H1 (cell line): ENCODE measurements around the gene ALPG. TPM values are rescaled to one million over a fixed set of nuclear protein-coding genes. Genes with fewer than 3 reads are reported as not detected.
"Not testable (repeated sequence)": the region's sequence is repeated elsewhere in the genome, so short reads cannot be mapped to it uniquely, and the experiment has no call there.

Experiments used
- CTCF ChIA-PET: fragments of 300-600 bp; sonication (Branson Sonifier 250); formaldehyde crosslinking; loops from one replicate; lab custom pipeline; 2021; ENCODE audit not compliant: partially characterized antibody; lab: Charles Lee
- POLR2A ChIA-PET: fragments of 300-600 bp; sonication (Branson Sonifier 250); formaldehyde crosslinking; loops from one replicate; lab custom pipeline; 2021; ENCODE audit warnings: inconsistent platforms; ENCODE audit not compliant: partially characterized antibody; lab: Charles Lee
- DNase-seq, 2 experiments: peaks; one replicate each; pipeline versions ENCODE4 v3.0.0 to v3.0.0-alpha.2; 2010 to 2022; ENCODE audit warnings: low spot score in 2 of 2, low read depth in 1 of 2, mixed read lengths in 1 of 2
- FAIRE-seq: peaks from 2 replicates; lab custom pipeline; 2011; peaks lifted over from hg19 to GRCh38; lab: Jason Lieb, UNC
- H2AFZ ChIP-seq: 2 replicates; pipeline ENCODE4 v1.8.1; 2012; ENCODE audit warnings: low read length, inconsistent platforms
- H2AK5ac ChIP-seq: 2 replicates; pipeline ENCODE4 v1.6.1; 2013; ENCODE audit warnings: low read depth, low read length
- H2BK120ac ChIP-seq: replicated peaks from 2 replicates; pipeline ENCODE3; 2013; ENCODE audit warnings: low read depth, low read length, inconsistent platforms
- H2BK12ac ChIP-seq: 2 replicates; pipeline ENCODE4 v1.6.1; 2013; ENCODE audit warnings: low read depth, low read length
- H2BK15ac ChIP-seq: 2 replicates; pipeline ENCODE4 v1.6.1; 2013; ENCODE audit warnings: low read length
- H2BK20ac ChIP-seq: 2 replicates; pipeline ENCODE4 v1.6.1; 2013; ENCODE audit warnings: low read length
- H2BK5ac ChIP-seq: 2 replicates; pipeline ENCODE4 v1.6.1; 2013; ENCODE audit warnings: low read depth, low read length
- H3K14ac ChIP-seq: 2 replicates; pipeline ENCODE4 v1.6.1; 2013; ENCODE audit warnings: inconsistent platforms; ENCODE audit not compliant: insufficient read length
- H3K18ac ChIP-seq: 2 replicates; pipeline ENCODE4 v1.6.1; 2013; ENCODE audit warnings: low read length; ENCODE audit errors: extremely low read depth
- H3K23ac ChIP-seq: 2 replicates; pipeline ENCODE4 v1.6.1; 2013; ENCODE audit warnings: inconsistent platforms; ENCODE audit not compliant: insufficient read length
- H3K23me2 ChIP-seq: 2 replicates; pipeline ENCODE4 v1.6.1; 2013; ENCODE audit warnings: low read depth, low read length
- H3K27ac ChIP-seq: 2 replicates; pipeline ENCODE4 v1.6.1; 2011; ENCODE audit warnings: low read depth, low read length, inconsistent platforms
- H3K27me3 ChIP-seq, 4 experiments: replicated peaks in 1 of 4; 1 replicate in 1 of 4; 2 replicates in 3 of 4; pipeline versions ENCODE4 v1.6.1 to v1.8.1; 2011 to 2013; ENCODE audit warnings: low read length in 3 of 4, mild to moderate bottlenecking in 3 of 4, inconsistent platforms in 2 of 4, mixed read lengths in 2 of 4, moderate library complexity in 1 of 4; ENCODE audit not compliant: control insufficient read depth in 3 of 4, insufficient read depth in 3 of 4; ENCODE audit errors: extremely low read depth in 1 of 4
- H3K36me3 ChIP-seq, 4 experiments: 2 replicates each; pipeline versions ENCODE4 v1.6.1 to v1.8.1; 2011 to 2013; ENCODE audit warnings: mild to moderate bottlenecking in 4 of 4, low read length in 3 of 4, moderate library complexity in 2 of 4, control low read depth in 1 of 4, inconsistent platforms in 1 of 4; ENCODE audit not compliant: insufficient read depth in 4 of 4, control insufficient read depth in 2 of 4
- H3K4ac ChIP-seq: replicated peaks from 2 replicates; pipeline ENCODE3; 2013; ENCODE audit warnings: low read length, low read depth, mixed read lengths, inconsistent platforms; ENCODE audit not compliant: insufficient read length
- H3K4me1 ChIP-seq, 4 experiments: replicated peaks in 1 of 4; 1 replicate in 1 of 4; 2 replicates in 3 of 4; pipeline versions ENCODE4 v1.6.1 to v1.8.1; 2011 to 2013; ENCODE audit warnings: low read length in 3 of 4, inconsistent platforms in 2 of 4, mixed read lengths in 1 of 4; ENCODE audit not compliant: insufficient read depth in 4 of 4, control insufficient read depth in 3 of 4
- H3K4me2 ChIP-seq, 2 experiments: 2 replicates each; pipeline versions ENCODE4 v1.6.1 to v1.8.1; 2011 to 2013; ENCODE audit warnings: low read depth in 2 of 2, low read length in 2 of 2, control low read depth in 1 of 2, inconsistent platforms in 1 of 2, mild to moderate bottlenecking in 1 of 2; ENCODE audit not compliant: insufficient read depth in 1 of 2
- H3K4me3 ChIP-seq, 4 experiments: fragments of 200-600, 300-600 bp in 1 of 4; sonication (generic), shearing (Covaris generic), sonication (Bioruptor Twin) in 1 of 4; 2 replicates each; pipeline versions ENCODE4 v1.5.1 to v1.8.1; 2011 to 2016; ENCODE audit warnings: low read length in 4 of 4, low read depth in 3 of 4, control low read depth in 2 of 4, inconsistent platforms in 2 of 4, mild to moderate bottlenecking in 2 of 4, mixed read lengths in 1 of 4, moderate library complexity in 1 of 4; ENCODE audit not compliant: insufficient read depth in 2 of 4; ENCODE audit errors: extremely low read depth in 1 of 4
- H3K56ac ChIP-seq: replicated peaks from 2 replicates; pipeline ENCODE3; 2013; ENCODE audit warnings: low read depth, mild to moderate bottlenecking, mixed read lengths, low read length, inconsistent platforms; ENCODE audit not compliant: insufficient read length
- H3K79me1 ChIP-seq: 2 replicates; pipeline ENCODE4 v1.6.1; 2013; ENCODE audit warnings: low read depth, low read length, control low read depth
- H3K79me2 ChIP-seq, 2 experiments: 2 replicates each; pipeline versions ENCODE4 v1.6.1 to v1.8.1; 2012 to 2013; ENCODE audit warnings: low read length in 2 of 2, mild to moderate bottlenecking in 2 of 2, inconsistent platforms in 1 of 2; ENCODE audit not compliant: insufficient read depth in 2 of 2, control insufficient read depth in 1 of 2
- H3K9ac ChIP-seq, 4 experiments: replicated peaks in 1 of 4; 1 replicate in 1 of 4; 2 replicates in 3 of 4; pipeline versions ENCODE4 v1.6.1 to v1.8.1; 2011 to 2013; ENCODE audit warnings: low read depth in 3 of 4, low read length in 3 of 4, control low read depth in 2 of 4, mild to moderate bottlenecking in 2 of 4, moderate library complexity in 2 of 4, inconsistent platforms in 1 of 4; ENCODE audit errors: extremely low read depth in 1 of 4
- H3K9me3 ChIP-seq, 2 experiments: 2 replicates each; pipeline versions ENCODE4 v1.6.1 to v1.8.1; 2012 to 2013; ENCODE audit warnings: mild to moderate bottlenecking in 2 of 2, moderate library complexity in 2 of 2, control low read depth in 1 of 2, inconsistent platforms in 1 of 2, low read depth in 1 of 2, low read length in 1 of 2, mixed read lengths in 1 of 2; ENCODE audit not compliant: insufficient read depth in 2 of 2
- H4K20me1 ChIP-seq, 2 experiments: replicated peaks in 1 of 2; 2 replicates each; pipeline versions ENCODE3 to v1.8.1; 2011 to 2013; ENCODE audit warnings: inconsistent platforms in 2 of 2, low read length in 2 of 2, mild to moderate bottlenecking in 1 of 2; ENCODE audit not compliant: insufficient read depth in 2 of 2, control insufficient read depth in 1 of 2
- H4K5ac ChIP-seq: 2 replicates; pipeline ENCODE4 v1.6.1; 2013; ENCODE audit warnings: low read length, low read depth, mixed read lengths, inconsistent platforms; ENCODE audit not compliant: insufficient read length
- H4K8ac ChIP-seq: 2 replicates; pipeline ENCODE4 v1.8.0; 2013; ENCODE audit warnings: mild to moderate bottlenecking, moderate library complexity, low read length, inconsistent platforms; ENCODE audit not compliant: insufficient read depth; ENCODE audit errors: extremely low read depth
- H4K91ac ChIP-seq: replicated peaks from 2 replicates; pipeline ENCODE3; 2013; ENCODE audit warnings: low read length, mixed read lengths, inconsistent platforms; ENCODE audit not compliant: insufficient read length
- WGBS, 2 experiments: shearing (Covaris generic) in 1 of 2; methylation state at CpG; one replicate each; pipeline versions ENCODE4 v1.1.6 to v1.1.7; 2013 to 2015; ENCODE audit warnings: low lambda C conversion rate in 2 of 2, mixed read lengths in 2 of 2, inconsistent platforms in 1 of 2, low coverage in 1 of 2, missing lambda C conversion rate in 1 of 2; ENCODE audit not compliant: insufficient replicate concordance in 2 of 2, insufficient coverage in 1 of 2, insufficient read length in 1 of 2; ENCODE audit errors: extremely low coverage in 1 of 2, missing lambda C conversion rate in 1 of 2; 5-methylcytosine and 5-hydroxymethylcytosine counted together
- polyA plus RNA-seq, 7 experiments: library from polyadenylated mRNA; depleted of rRNA in 3 of 7; stranded (reverse) in 5 of 7; unstranded in 2 of 7; fragments of >200 nt in 5 of 7; fragments of 200-250 nt in 2 of 7; gene quantifications; 1 replicate in 5 of 7; 2 replicates in 1 of 7; 4 replicates in 1 of 7; pipeline versions ENCODE4 v1.2.1 to v1.2.3, GENCODE V29; 2011 to 2013; ENCODE audit warnings: missing spikeins in 2 of 7, mixed read lengths in 2 of 7
- total RNA-seq: library from RNA; stranded (reverse); fragmentation: NEBNext Ultra II Directional; extraction: Animal tissue kit (Norgen Biotek cat#: 25700); gene quantifications from 2 replicates; pipeline ENCODE4 v1.2.1, GENCODE V29; 2021

ALPG gene
- total and polyA plus RNA-seq, 2 of the 8 experiments (the other 6 are each of a cell fraction or from before 2014, with no cell fraction given): 0.56 to 2.1 TPM

GRCh38 chr2:232364806-232365594, 41.6 kb upstream of the ALPG start:
- not testable (repeated sequence) for H2BK120ac ChIP-seq, H3K23me2 ChIP-seq, H2AK5ac ChIP-seq, H4K91ac ChIP-seq, H3K27ac ChIP-seq, H3K9ac ChIP-seq, H3K4ac ChIP-seq, H3K9me3 ChIP-seq, H3K79me2 ChIP-seq, H2BK15ac ChIP-seq, H3K27me3 ChIP-seq, H3K36me3 ChIP-seq, H4K20me1 ChIP-seq, H3K56ac ChIP-seq, H2BK12ac ChIP-seq, H4K8ac ChIP-seq, FAIRE-seq, H3K4me3 ChIP-seq, H4K5ac ChIP-seq, H3K18ac ChIP-seq, H2BK5ac ChIP-seq, H3K79me1 ChIP-seq, H3K14ac ChIP-seq, H2AFZ ChIP-seq, H3K23ac ChIP-seq, H2BK20ac ChIP-seq, H3K4me2 ChIP-seq
- peak in 1 of 2 experiments; percentile 44 for DNase-seq
- WGBS, 2 experiments: 91% methylated on average over 13 of the region's 18 CpGs; no CpG with 5 or more reads in 1 of the 2 experiments
- H3K4me1 ChIP-seq: peaks cover 0 to 24% (median 6%) of the 10 kb centered on the region in 4 experiments; a peak in 6 of 7 replicates
- ChIA-PET POLR2A (interaction anchor here (0.9 to 2.3 kb wide), 5 partner anchors 10 to 63 kb away, joined by 3 to 4 read pairs (median 3); no protein-coding TSS in a partner anchor), CTCF (interaction anchor here (0.6 to 9.5 kb wide), 29 partner anchors 11 to 489 kb away, joined by 3 to 100 read pairs (median 5); partner anchors contain the start of genes ALPP and NPPC)
